ENCODE data around the gene TTC28. TPM values are rescaled to one million over a fixed set of nuclear protein-coding genes. Genes with fewer than 3 reads are reported as not detected.

The TTC28 gene
- total and polyA plus RNA-seq, 8 donors, result 31.1 to 44.2 (median 41.4) TPM

GRCh38 chr22:28395520-28395919 lies 284.1 kb downstream of the TTC28 start:
- DNase-seq (no peak), ATAC-seq (no peak)
- intact Hi-C loops (cut with DNase I), result no loop called here
- no peak for TF ChIP-seq CTCF (IDR thresholded peaks at IDR 0.05)
- Histone ChIP-seq H3K4me3 (no peak overlapping the region), H3K4me1 (peaks cover 9 to 12% of the 10 kb centered on the region in 2 donors), H3K9me3 (no peaks in the 10 kb centered on the region), H3K27me3 (no peaks in the 10 kb centered on the region), H3K36me3 (no peaks in the 10 kb centered on the region), H3K27ac (peak overlapping the region in 1 of 2 donors; percentile 42)

GRCh38 chr22:28394513-28395110 lies 285.0 kb downstream of the TTC28 start:
- no peak for TF ChIP-seq CTCF (IDR thresholded peaks at IDR 0.05)
- intact Hi-C loops (cut with DNase I), result no loop called here
- Histone ChIP-seq H3K9me3 (no peaks in the 10 kb centered on the region), H3K4me3 (no peak overlapping the region), H3K4me1 (peaks cover 9 to 12% of the 10 kb centered on the region in 2 donors), H3K27me3 (no peaks in the 10 kb centered on the region), H3K27ac (no peak overlapping the region), H3K36me3 (no peaks in the 10 kb centered on the region)
- ATAC-seq (no peak), DNase-seq (peak in 1 of 4 donors; percentile 37)

- Histone ChIP-seq H3K27me3 (no peaks in the 10 kb centered on the region), H3K4me3 (no peak overlapping the region), H3K9me3 (no peaks in the 10 kb centered on the region), H3K36me3 (no peaks in the 10 kb centered on the region), H3K4me1 (peaks cover 4 to 22% of the 10 kb centered on the region in 2 donors), H3K27ac (no peak overlapping the region)
- no peak for DNase-seq
- ATAC-seq, result no peak
- no peak for TF ChIP-seq CTCF (IDR thresholded peaks at IDR 0.05)
- intact Hi-C loops (cut with DNase I), result no loop called here
Measured at GRCh38 chr22:28381429-28382167, 298.0 kb downstream of the TTC28 start.

GRCh38 chr22:28379951-28380350 lies 299.7 kb downstream of the TTC28 start:
- H3K36me3 ChIP-seq, result no peaks in the 10 kb centered on the region
- intact Hi-C loops (cut with DNase I), result no loop called here
- DNase-seq (no peak), ATAC-seq (no peak)
- no peaks in the 10 kb centered on the region for H3K9me3 ChIP-seq
- peaks cover 8 to 29% of the 10 kb centered on the region in 2 donors for H3K4me1 ChIP-seq
- no peaks in the 10 kb centered on the region for H3K27me3 ChIP-seq
- H3K4me3 ChIP-seq, result no peak overlapping the region
- peak overlapping the region in 1 of 2 donors; percentile 20 for H3K27ac ChIP-seq
- TF ChIP-seq CTCF (IDR thresholded peaks at IDR 0.05), result no peak

GRCh38 chr22:28379075-28379779 lies 300.4 kb downstream of the TTC28 start:
- no peak overlapping the region for H3K4me3 ChIP-seq
- no peaks in the 10 kb centered on the region for H3K36me3 ChIP-seq
- peak; percentile 66 for ATAC-seq
- peak in 1 of 4 donors; percentile 43 for DNase-seq
- peaks cover 8 to 36% of the 10 kb centered on the region in 2 donors for H3K4me1 ChIP-seq
- intact Hi-C loops (cut with DNase I), result no loop called here
- H3K27me3 ChIP-seq, result no peaks in the 10 kb centered on the region
- no peak for TF ChIP-seq CTCF (IDR thresholded peaks at IDR 0.05)
- H3K27ac ChIP-seq, result peak overlapping the region in 1 of 2 donors; percentile 20
- H3K9me3 ChIP-seq, result no peaks in the 10 kb centered on the region

Measured in left lung (tissue), 10 donors.